T-helper 17 cell (primary cell): ENCODE measurements around the gene PAIP1. TPM values are rescaled to one million over a fixed set of nuclear protein-coding genes. Genes with fewer than 3 reads are reported as not detected.
"Not testable (repeated sequence)": the region's sequence is repeated elsewhere in the genome, so short reads cannot be mapped to it uniquely, and the experiment has no call there.

Experiments
- ATAC-seq: fragments of 150-1000 bp; cut with Tn5 transposase; 2 replicates; pipeline ENCODE4 v1.10.0; 2021; ENCODE audit warnings: mild to moderate bottlenecking, moderate library complexity
- DNase-seq, 3 donors: peaks; one replicate each; pipeline versions ENCODE4 v3.0.0 to v3.0.0-alpha.2; 2020 to 2021
- H3K9me3 ChIP-seq: one replicate; pipeline ENCODE4 v1.7.0; 2013; ENCODE audit warnings: low read length, mild to moderate bottlenecking; ENCODE audit not compliant: control insufficient read depth, poor library complexity, severe bottlenecking
- H3K27ac Mint-ChIP-seq: one replicate; pipeline ENCODE4 v1.8.0; 2022; ENCODE audit warnings: mild to moderate bottlenecking, moderate library complexity, mixed read lengths
- H3K27me3 Mint-ChIP-seq: one replicate; pipeline ENCODE4 v1.8.0; 2022; ENCODE audit warnings: mixed read lengths
- H3K36me3 Mint-ChIP-seq: one replicate; pipeline ENCODE4 v1.8.0; 2022; ENCODE audit warnings: low read depth, mixed read lengths
- H3K4me1 Mint-ChIP-seq: one replicate; pipeline ENCODE4 v1.8.0; 2022; ENCODE audit warnings: mild to moderate bottlenecking, mixed read lengths
- H3K4me3 Mint-ChIP-seq: one replicate; pipeline ENCODE4 v1.8.0; 2022; ENCODE audit warnings: mild to moderate bottlenecking, moderate library complexity, mixed read lengths
- total RNA-seq, 4 donors: library from RNA in 2 of 4; stranded (reverse) in 2 of 4; gene quantifications; one replicate each; pipeline ENCODE4 v1.2.3 and lab custom pipeline; 2022 to 2026

Gene PAIP1
- total RNA-seq = 10 to 100 TPM; 23.7 to 29.4 TPM
- 35.9 to 59.2 reads per million in 2 donors for total RNA-seq (lab: John Stamatoyannopoulos, UW)

GRCh38 chr5:43556857-43557542, at the start of gene PAIP1:
Gene PAIP1, minus strand, starts transcription at chr5:43557077. Its CDS starts 231 bp downstream, at chr5:43556846.
- Mint-ChIP-seq H3K36me3 (peaks cover 2% of the 10 kb centered on the region), H3K4me3 (peak within 1 kb of the TSS; percentile 90), H3K27ac (peak within 1 kb of the TSS; percentile 96), H3K4me1 (peaks cover 11% of the 10 kb centered on the region), H3K27me3 (peaks cover 14% of the 10 kb centered on the region)
- no peaks in the 10 kb centered on the region for H3K9me3 ChIP-seq
- peak; percentile 75 to 78 (median 77) for DNase-seq
- peak; percentile 87 for ATAC-seq

- Mint-ChIP-seq H3K27ac (no peak overlapping the region), H3K4me1 (peaks cover 44% of the 10 kb centered on the region), H3K36me3 (peaks cover 3% of the 10 kb centered on the region), H3K27me3 (no peaks in the 10 kb centered on the region), H3K4me3 (no peak overlapping the region)
- ATAC-seq (no peak), DNase-seq (no peak)
- H3K9me3 ChIP-seq = no peaks in the 10 kb centered on the region
Measured at GRCh38 chr5:43606351-43606750, 49.5 kb upstream of the PAIP1 start.

- peak overlapping the region; percentile 98 for H3K27ac Mint-ChIP-seq
- ATAC-seq = no peak
Measured at GRCh38 chr5:43604699-43605098, 47.8 kb upstream of the PAIP1 start.

GRCh38 chr5:43603344-43604217, 46.7 kb upstream of the PAIP1 start:
- Mint-ChIP-seq H3K36me3 (peaks cover 3% of the 10 kb centered on the region), H3K27ac (peak overlapping the region; percentile 98), H3K4me3 (peak overlapping the region; percentile 99), H3K27me3 (no peaks in the 10 kb centered on the region), H3K4me1 (peaks cover 40% of the 10 kb centered on the region)
- peak; percentile 47 to 58 (median 48) for DNase-seq
- H3K9me3 ChIP-seq = no peaks in the 10 kb centered on the region
- peak; percentile 74 for ATAC-seq

More at GRCh38 chr5:43604699-43605098, 47.8 kb upstream of the PAIP1 start:
- Mint-ChIP-seq H3K4me3 (peak overlapping the region; percentile 99), H3K4me1 (peaks cover 40% of the 10 kb centered on the region), H3K36me3 (peaks cover 3% of the 10 kb centered on the region), H3K27me3 (no peaks in the 10 kb centered on the region)
- DNase-seq = no peak
- H3K9me3 ChIP-seq = no peaks in the 10 kb centered on the region

- ATAC-seq (peak; percentile 85), DNase-seq (peak; percentile 69 to 79 (median 75))
- Mint-ChIP-seq H3K27me3 (no peaks in the 10 kb centered on the region), H3K4me3 (peak within 1 kb of the TSS; percentile 99), H3K36me3 (peaks cover 3% of the 10 kb centered on the region), H3K4me1 (peaks cover 41% of the 10 kb centered on the region), H3K27ac (peak within 1 kb of the TSS; percentile 98)
- no peaks in the 10 kb centered on the region for H3K9me3 ChIP-seq
Measured at GRCh38 chr5:43602461-43603343, 45.8 kb upstream of the PAIP1 start, which contains the start of gene NNT. Gene NNT, plus strand, starts transcription at chr5:43603180. Its CDS starts 6,016 bp downstream, at chr5:43609196.

GRCh38 chr5:43601454-43602260, 44.8 kb upstream of the PAIP1 start:
- no peak for DNase-seq
- H3K36me3 Mint-ChIP-seq = peaks cover 3% of the 10 kb centered on the region

GRCh38 chr5:43598927-43599326, 42.0 kb upstream of the PAIP1 start:
- not testable (repeated sequence) for DNase-seq, H3K36me3 Mint-ChIP-seq, ATAC-seq, H3K4me3 Mint-ChIP-seq, H3K27ac Mint-ChIP-seq, H3K27me3 Mint-ChIP-seq, H3K9me3 ChIP-seq
- H3K4me1 Mint-ChIP-seq = peaks cover 32% of the 10 kb centered on the region

More at GRCh38 chr5:43601454-43602260, 44.8 kb upstream of the PAIP1 start:
- H3K4me1 Mint-ChIP-seq = peaks cover 38% of the 10 kb centered on the region
- peak overlapping the region; percentile 99 for H3K4me3 Mint-ChIP-seq
- H3K27ac Mint-ChIP-seq = peak overlapping the region; percentile 98
- no peaks in the 10 kb centered on the region for H3K9me3 ChIP-seq
- H3K27me3 Mint-ChIP-seq = no peaks in the 10 kb centered on the region
- ATAC-seq = no peak

- DNase-seq = no peak
- H3K27me3 Mint-ChIP-seq = no peaks in the 10 kb centered on the region
- peak overlapping the region; percentile 29 for H3K27ac Mint-ChIP-seq
- H3K4me1 Mint-ChIP-seq = peaks cover 8% of the 10 kb centered on the region
- H3K4me3 Mint-ChIP-seq = no peak overlapping the region
- H3K36me3 Mint-ChIP-seq = peaks cover 7% of the 10 kb centered on the region
- no peaks in the 10 kb centered on the region for H3K9me3 ChIP-seq
- no peak for ATAC-seq
Measured at GRCh38 chr5:43592363-43592762, 35.5 kb upstream of the PAIP1 start.

GRCh38 chr5:43590700-43591099, 33.8 kb upstream of the PAIP1 start:
- Mint-ChIP-seq H3K27me3 (no peaks in the 10 kb centered on the region), H3K36me3 (peaks cover 7% of the 10 kb centered on the region), H3K27ac (no peak overlapping the region), H3K4me1 (peaks cover 5% of the 10 kb centered on the region), H3K4me3 (no peak overlapping the region)
- H3K9me3 ChIP-seq = no peaks in the 10 kb centered on the region
- no peak for ATAC-seq
- no peak for DNase-seq

GRCh38 chr5:43589310-43589709, 32.4 kb upstream of the PAIP1 start:
- ATAC-seq (no peak), DNase-seq (no peak)
- no peaks in the 10 kb centered on the region for H3K9me3 ChIP-seq
- Mint-ChIP-seq H3K36me3 (peaks cover 7% of the 10 kb centered on the region), H3K4me1 (peaks cover 6% of the 10 kb centered on the region), H3K4me3 (no peak overlapping the region), H3K27me3 (no peaks in the 10 kb centered on the region), H3K27ac (no peak overlapping the region)

- H3K36me3 Mint-ChIP-seq = peaks cover 7% of the 10 kb centered on the region
- no peak overlapping the region for H3K4me3 Mint-ChIP-seq
- ATAC-seq (no peak), DNase-seq (no peak)
- no peaks in the 10 kb centered on the region for H3K27me3 Mint-ChIP-seq
- H3K27ac Mint-ChIP-seq = no peak overlapping the region
- no peaks in the 10 kb centered on the region for H3K9me3 ChIP-seq
- H3K4me1 Mint-ChIP-seq = peaks cover 6% of the 10 kb centered on the region
Measured at GRCh38 chr5:43588842-43589241, 32.0 kb upstream of the PAIP1 start.

- peaks cover 3% of the 10 kb centered on the region for H3K36me3 Mint-ChIP-seq
- H3K9me3 ChIP-seq = no peaks in the 10 kb centered on the region
- no peak overlapping the region for H3K4me3 Mint-ChIP-seq
- ATAC-seq = no peak
- DNase-seq = no peak
- H3K27ac Mint-ChIP-seq = no peak overlapping the region
- no peaks in the 10 kb centered on the region for H3K27me3 Mint-ChIP-seq
- peaks cover 2% of the 10 kb centered on the region for H3K4me1 Mint-ChIP-seq
Measured at GRCh38 chr5:43584166-43584699, 27.4 kb upstream of the PAIP1 start.
